Keratinocyte (primary cell): ENCODE results near the gene LCA5.

Experiments
- EZH2 ChIP-seq: IDR thresholded peaks from one replicate; pipeline ENCODE4 v1.6.1; 2012; ENCODE audit warnings: inconsistent platforms, mild to moderate bottlenecking, low read length, moderate library complexity
- TF ChIP-seq, protein P1 (sequence below), 3 experiments: IDR thresholded peaks in 1 of 3; conservative IDR thresholded peaks in 1 of 3; optimal IDR thresholded peaks in 1 of 3; 2 replicates in 2 of 3; 3 replicates in 1 of 3; pipeline versions ENCODE3 to v1.5.1; 2011; ENCODE audit warnings: low read length in 3 of 3, mild to moderate bottlenecking in 3 of 3, moderate library complexity in 2 of 3, control low read depth in 1 of 3, inconsistent platforms in 1 of 3; ENCODE audit not compliant: insufficient read depth in 2 of 3; ENCODE audit errors: extremely low read depth in 1 of 3

DNA sequence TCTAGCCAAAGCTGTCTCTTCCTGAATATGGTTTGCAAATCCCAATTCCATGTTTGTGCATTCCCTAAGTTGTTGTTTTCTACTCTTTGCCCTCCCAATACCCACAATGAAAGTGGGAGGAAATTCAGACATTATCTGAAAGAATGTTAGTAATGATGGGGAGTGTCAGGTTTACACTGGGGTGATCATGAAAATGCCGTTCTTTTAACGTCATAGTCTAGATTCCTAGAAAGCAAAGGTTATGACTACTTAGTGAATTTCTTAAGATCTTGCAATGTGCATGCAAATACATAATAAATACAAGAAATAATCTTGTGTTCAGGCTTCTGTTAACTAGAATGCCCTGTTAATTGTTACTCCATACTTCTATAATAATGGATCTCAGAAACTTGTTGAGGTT lies 101.0 kb downstream of the LCA5 start:
- TF ChIP-seq, protein P1, sequence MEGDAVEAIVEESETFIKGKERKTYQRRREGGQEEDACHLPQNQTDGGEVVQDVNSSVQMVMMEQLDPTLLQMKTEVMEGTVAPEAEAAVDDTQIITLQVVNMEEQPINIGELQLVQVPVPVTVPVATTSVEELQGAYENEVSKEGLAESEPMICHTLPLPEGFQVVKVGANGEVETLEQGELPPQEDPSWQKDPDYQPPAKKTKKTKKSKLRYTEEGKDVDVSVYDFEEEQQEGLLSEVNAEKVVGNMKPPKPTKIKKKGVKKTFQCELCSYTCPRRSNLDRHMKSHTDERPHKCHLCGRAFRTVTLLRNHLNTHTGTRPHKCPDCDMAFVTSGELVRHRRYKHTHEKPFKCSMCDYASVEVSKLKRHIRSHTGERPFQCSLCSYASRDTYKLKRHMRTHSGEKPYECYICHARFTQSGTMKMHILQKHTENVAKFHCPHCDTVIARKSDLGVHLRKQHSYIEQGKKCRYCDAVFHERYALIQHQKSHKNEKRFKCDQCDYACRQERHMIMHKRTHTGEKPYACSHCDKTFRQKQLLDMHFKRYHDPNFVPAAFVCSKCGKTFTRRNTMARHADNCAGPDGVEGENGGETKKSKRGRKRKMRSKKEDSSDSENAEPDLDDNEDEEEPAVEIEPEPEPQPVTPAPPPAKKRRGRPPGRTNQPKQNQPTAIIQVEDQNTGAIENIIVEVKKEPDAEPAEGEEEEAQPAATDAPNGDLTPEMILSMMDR (optimal IDR thresholded peaks at IDR 0.05 in 1 of 3, IDR thresholded peaks at IDR 0.05 in 1 of 3, conservative IDR thresholded peaks at IDR 0.05 in 1 of 3; ENCODE audit: extremely low read depth in 1 of 3, insufficient read depth in 2 of 3, low read length in 3 of 3) = no peak
- no peak for TF ChIP-seq EZH2
